C4-2B (cell line): Measurements from ENCODE around the gene ZNF444.

Experiments used
- CTCF ChIP-seq: fragments of 450-650 bp; conservative IDR thresholded peaks from 2 replicates; pipeline ENCODE4 v1.5.1; 2017; ENCODE audit warnings: mild to moderate bottlenecking
- ZFX ChIP-seq: fragments of 450-650 bp; IDR thresholded peaks from 2 replicates; pipeline ENCODE4 v1.6.1; 2017

- TF ChIP-seq CTCF = no peak
- TF ChIP-seq ZFX = no peak
Measured at GRCh38 chr19:56153507-56153906, 12.4 kb downstream of the ZNF444 start.
